OCI-LY3 (cell line): Measurements from ENCODE around the gene COMMD1.
"Not testable (repeated sequence)": the region's sequence is repeated elsewhere in the genome, so short reads cannot be mapped to it uniquely, and the experiment has no call there.

ENCODE experiments used
- H2AFZ ChIP-seq: fragments of 200-600, 300-600 bp; shearing (Covaris generic); 2 replicates; pipeline ENCODE4 v1.6.0; 2014; ENCODE audit warnings: antibody characterized with exemption, low read depth, low read length
- H3K27ac ChIP-seq: fragments of 200-600, 300-600 bp; sonication (generic); 2 replicates; pipeline ENCODE4 v1.5.1; 2014; ENCODE audit warnings: mild to moderate bottlenecking, low read length, moderate library complexity, mixed read lengths
- H3K27me3 ChIP-seq: fragments of 200-600, 300-600 bp; sonication (generic); 2 replicates; pipeline ENCODE4 v1.6.1; 2014; ENCODE audit warnings: low read depth, low read length, mixed read lengths
- H3K36me3 ChIP-seq: fragments of 200-600, 300-600 bp; sonication (generic); replicated peaks from 2 replicates; pipeline ENCODE3; 2014; ENCODE audit warnings: low read depth, low read length, mixed read lengths
- H3K4me1 ChIP-seq: fragments of 300-600, 200-600 bp; sonication (generic); 2 replicates; pipeline ENCODE4 v1.6.1; 2014; ENCODE audit warnings: low read length, mixed read lengths
- H3K4me2 ChIP-seq: fragments of 200-600, 300-600 bp; sonication (generic); 2 replicates; pipeline ENCODE4 v1.6.1; 2014; ENCODE audit warnings: low read length, mixed read lengths
- H3K4me3 ChIP-seq: fragments of 300-600, 200-600 bp; sonication (generic); 2 replicates; pipeline ENCODE4 v1.5.1; 2014; ENCODE audit warnings: antibody characterized with exemption, mild to moderate bottlenecking, low read length, moderate library complexity
- H3K79me2 ChIP-seq: fragments of 300-600, 200-600 bp; shearing (Covaris generic); 2 replicates; pipeline ENCODE4 v1.6.1; 2014; ENCODE audit warnings: mild to moderate bottlenecking, low read length, mixed read lengths
- H3K9ac ChIP-seq: fragments of 300-600, 200-600 bp; shearing (Covaris generic); 2 replicates; pipeline ENCODE4 v1.6.0; 2014; ENCODE audit warnings: mild to moderate bottlenecking, low read length, moderate library complexity
- H3K9me3 ChIP-seq: fragments of 200-600, 300-600 bp; shearing (Covaris generic); 2 replicates; pipeline ENCODE4 v1.6.1; 2014; ENCODE audit warnings: low read length, mixed read lengths; ENCODE audit not compliant: insufficient read depth
- H4K20me1 ChIP-seq: fragments of 200-600, 300-600 bp; sonication (generic); 2 replicates; pipeline ENCODE4 v1.6.1; 2016; ENCODE audit warnings: low read length, mixed read lengths; ENCODE audit not compliant: insufficient read depth
- EZH2phosphoT487 ChIP-seq: fragments of 200-600 bp; shearing (Covaris generic); IDR thresholded peaks from 2 replicates; pipeline ENCODE4 v1.6.1; 2018; ENCODE audit warnings: antibody characterized with exemption, mixed run types, low read depth
- TF ChIP-seq, protein P1 (sequence below): fragments of 200-600, 300-600 bp; sonication (generic); IDR thresholded peaks from 2 replicates; pipeline ENCODE4 v1.5.1; 2014; ENCODE audit warnings: antibody characterized with exemption, low read length, low read depth

The COMMD1 gene

DNA sequence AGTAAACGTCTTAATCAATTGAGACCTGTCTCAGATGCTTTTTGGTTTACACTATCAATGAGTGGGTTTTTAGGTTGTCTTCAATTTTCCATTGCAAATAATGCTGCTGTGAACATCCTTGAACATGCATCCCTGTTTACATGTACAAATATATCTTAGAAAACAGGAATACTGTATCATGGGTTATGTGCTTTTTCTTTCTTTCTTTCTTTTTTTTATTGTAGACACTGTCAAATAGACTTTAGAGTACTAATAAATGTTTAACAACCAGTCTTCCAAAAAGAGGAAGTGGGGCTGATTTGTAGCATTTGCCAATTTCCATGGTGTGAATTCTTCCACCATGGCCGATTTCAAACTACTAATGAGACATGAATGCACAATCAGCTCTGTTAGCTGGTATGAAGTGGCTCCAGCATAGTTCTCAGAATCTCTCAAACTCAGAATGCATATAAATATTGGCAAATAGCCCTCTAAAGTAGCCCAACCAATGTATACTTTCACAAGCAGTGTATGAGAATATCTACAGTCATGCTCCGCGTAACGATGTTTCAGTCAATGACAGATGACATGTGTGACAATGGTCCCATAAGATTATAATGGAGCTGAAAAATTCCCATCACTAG, 240.1 kb downstream of the COMMD1 start:
- TF ChIP-seq, protein P1, sequence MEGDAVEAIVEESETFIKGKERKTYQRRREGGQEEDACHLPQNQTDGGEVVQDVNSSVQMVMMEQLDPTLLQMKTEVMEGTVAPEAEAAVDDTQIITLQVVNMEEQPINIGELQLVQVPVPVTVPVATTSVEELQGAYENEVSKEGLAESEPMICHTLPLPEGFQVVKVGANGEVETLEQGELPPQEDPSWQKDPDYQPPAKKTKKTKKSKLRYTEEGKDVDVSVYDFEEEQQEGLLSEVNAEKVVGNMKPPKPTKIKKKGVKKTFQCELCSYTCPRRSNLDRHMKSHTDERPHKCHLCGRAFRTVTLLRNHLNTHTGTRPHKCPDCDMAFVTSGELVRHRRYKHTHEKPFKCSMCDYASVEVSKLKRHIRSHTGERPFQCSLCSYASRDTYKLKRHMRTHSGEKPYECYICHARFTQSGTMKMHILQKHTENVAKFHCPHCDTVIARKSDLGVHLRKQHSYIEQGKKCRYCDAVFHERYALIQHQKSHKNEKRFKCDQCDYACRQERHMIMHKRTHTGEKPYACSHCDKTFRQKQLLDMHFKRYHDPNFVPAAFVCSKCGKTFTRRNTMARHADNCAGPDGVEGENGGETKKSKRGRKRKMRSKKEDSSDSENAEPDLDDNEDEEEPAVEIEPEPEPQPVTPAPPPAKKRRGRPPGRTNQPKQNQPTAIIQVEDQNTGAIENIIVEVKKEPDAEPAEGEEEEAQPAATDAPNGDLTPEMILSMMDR = no peak
- TF ChIP-seq EZH2phosphoT487 = no peak
- H4K20me1 ChIP-seq = no peaks in the 10 kb centered on the region
- H3K27me3 ChIP-seq = no peaks in the 10 kb centered on the region
- H3K4me2 ChIP-seq = peak overlapping the region; percentile 78
- H3K79me2 ChIP-seq = no peaks in the 10 kb centered on the region
- H3K9ac ChIP-seq = peak overlapping the region; percentile 3; the same call in 1 of the 2 replicates
- H3K27ac ChIP-seq = peak overlapping the region; percentile 47
- peaks cover 37% of the 10 kb centered on the region for H3K4me1 ChIP-seq
- H3K4me3 ChIP-seq = peak overlapping the region; percentile 62
- H3K9me3 ChIP-seq = no peaks in the 10 kb centered on the region
- H2AFZ ChIP-seq = peak overlapping the region; percentile 71
- no peaks in the 10 kb centered on the region for H3K36me3 ChIP-seq

DNA sequence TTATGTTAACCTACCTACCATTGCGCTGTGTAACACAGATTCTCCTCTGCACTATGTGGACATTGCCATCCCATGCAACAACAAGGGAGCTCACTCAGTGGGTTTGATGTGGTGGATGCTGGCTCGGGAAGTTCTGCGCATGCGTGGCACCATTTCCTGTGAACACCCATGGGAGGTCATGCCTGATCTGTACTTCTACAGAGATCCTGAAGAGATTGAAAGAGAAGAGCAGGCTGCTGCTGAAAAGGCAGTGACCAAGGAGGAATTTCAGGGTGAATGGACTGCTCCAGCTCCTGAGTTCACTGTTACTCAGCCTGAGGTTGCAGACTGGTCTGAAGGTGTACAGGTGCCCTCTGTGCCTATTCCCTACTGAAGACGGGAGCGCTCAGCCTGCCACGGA, 241.3 kb downstream of the COMMD1 start:
- H3K4me3 ChIP-seq = peak overlapping the region; percentile 62
- peak overlapping the region; percentile 78 for H3K4me2 ChIP-seq
- H3K4me1 ChIP-seq = peaks cover 26% of the 10 kb centered on the region
- H3K27me3 ChIP-seq, H3K9ac ChIP-seq, H2AFZ ChIP-seq, H3K79me2 ChIP-seq, H3K36me3 ChIP-seq, H3K9me3 ChIP-seq, H3K27ac ChIP-seq, H4K20me1 ChIP-seq: not testable (repeated sequence)

DNA sequence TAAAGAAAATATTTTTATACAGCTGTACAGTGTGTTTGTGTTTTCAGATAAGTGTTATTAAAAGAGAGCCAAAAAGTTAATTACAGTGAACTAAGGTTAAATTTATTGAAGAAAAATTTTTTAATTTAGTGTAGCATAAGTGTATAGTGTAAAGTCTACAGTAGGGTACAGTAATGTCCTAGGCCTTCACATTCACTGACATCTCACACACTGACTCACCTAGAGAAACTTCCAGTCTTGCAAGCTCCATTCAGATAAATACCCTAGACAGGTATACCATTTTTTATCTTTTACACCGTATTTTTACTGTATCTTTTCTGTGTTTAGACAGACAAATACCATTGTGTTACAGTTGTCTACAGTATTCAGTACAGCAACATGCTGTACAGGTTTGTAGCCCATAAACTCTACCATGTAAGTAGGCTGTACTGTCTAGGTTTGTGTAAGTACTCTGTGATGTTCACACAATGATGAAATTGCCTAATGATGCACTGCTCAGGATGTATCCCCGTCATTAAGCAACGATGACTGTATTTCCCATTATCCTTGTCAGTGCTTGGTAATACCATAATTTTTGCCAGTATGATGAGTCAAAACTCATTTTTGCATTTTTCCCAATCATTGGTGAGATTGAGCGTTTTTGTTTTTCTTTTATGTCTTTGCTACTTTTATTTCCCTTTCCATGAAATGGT, 242.3 kb downstream of the COMMD1 start:
- no peak overlapping the region for H2AFZ ChIP-seq
- H3K4me1 ChIP-seq = peaks cover 20% of the 10 kb centered on the region
- no peaks in the 10 kb centered on the region for H3K9me3 ChIP-seq
- H3K36me3 ChIP-seq = no peaks in the 10 kb centered on the region
- no peak overlapping the region for H3K9ac ChIP-seq
- no peaks in the 10 kb centered on the region for H3K27me3 ChIP-seq
- no peaks in the 10 kb centered on the region for H4K20me1 ChIP-seq
- no peak for TF ChIP-seq EZH2phosphoT487
- TF ChIP-seq, protein P1 = no peak
- H3K4me2 ChIP-seq = no peak overlapping the region
- H3K4me3 ChIP-seq = no peak overlapping the region
- no peak overlapping the region for H3K27ac ChIP-seq
- no peaks in the 10 kb centered on the region for H3K79me2 ChIP-seq

DNA sequence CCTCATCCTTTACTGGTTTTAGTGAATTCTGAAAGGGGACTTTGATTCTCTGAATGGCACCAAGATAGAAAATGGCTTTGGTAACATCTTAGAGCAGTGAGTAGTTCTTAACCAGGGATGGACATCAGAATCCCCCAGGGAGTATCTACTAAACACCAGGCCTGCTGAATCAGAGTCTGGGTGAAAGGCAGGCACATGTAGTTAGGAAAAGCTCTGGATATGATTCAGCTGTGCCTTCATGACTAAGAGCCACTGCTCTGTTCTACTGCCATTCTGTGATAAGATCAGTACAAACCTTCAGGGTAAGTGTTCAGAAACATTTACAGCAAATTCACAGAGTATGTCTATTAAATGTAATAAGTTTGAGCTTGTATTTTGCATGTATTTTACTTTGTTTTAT, 244.2 kb downstream of the COMMD1 start:
- H3K4me3 ChIP-seq = no peak overlapping the region
- no peaks in the 10 kb centered on the region for H3K27me3 ChIP-seq
- no peaks in the 10 kb centered on the region for H3K36me3 ChIP-seq
- no peaks in the 10 kb centered on the region for H3K9me3 ChIP-seq
- H3K4me2 ChIP-seq = no peak overlapping the region
- no peak overlapping the region for H2AFZ ChIP-seq
- H3K79me2 ChIP-seq = no peaks in the 10 kb centered on the region
- H3K27ac ChIP-seq = no peak overlapping the region
- TF ChIP-seq, protein P1 = no peak
- no peak for TF ChIP-seq EZH2phosphoT487
- no peaks in the 10 kb centered on the region for H4K20me1 ChIP-seq
- no peak overlapping the region for H3K9ac ChIP-seq
- H3K4me1 ChIP-seq = peaks cover 19% of the 10 kb centered on the region
